Jurkat, Clone E6-1 (cell line): ENCODE results near the gene TEAD3.
"Not testable (repeated sequence)": the region's sequence is repeated elsewhere in the genome, so short reads cannot be mapped to it uniquely, and the experiment has no call there.

Experiments
- DNase-seq: peaks from one replicate; pipeline ENCODE4 v3.0.0-alpha.2; 2011; ENCODE audit warnings: low read depth, low spot score
- H3K4me3 ChIP-seq: 2 replicates; pipeline ENCODE4 v1.5.1; 2011; ENCODE audit warnings: mild to moderate bottlenecking, low read length, control low read depth, moderate library complexity

TEAD3 gene

DNA sequence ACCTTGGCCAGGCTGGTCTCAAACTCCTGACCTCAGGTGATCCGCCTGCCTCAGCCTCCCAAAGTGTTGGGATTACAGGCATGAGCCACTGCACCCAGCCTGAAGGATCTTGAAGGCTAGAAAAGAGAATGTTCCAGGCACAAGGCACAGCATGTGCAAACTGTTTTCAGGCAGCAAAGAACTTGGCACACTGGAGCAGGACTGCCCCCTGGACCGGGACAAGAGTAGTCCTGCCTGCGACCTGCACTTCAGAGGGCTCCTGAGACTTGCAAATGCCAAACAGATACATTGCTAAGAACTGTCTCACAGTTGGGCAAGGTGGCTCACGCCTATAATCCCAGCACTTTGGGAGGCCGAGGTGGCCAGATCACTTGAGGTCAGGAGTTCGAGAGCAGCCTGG, 19.1 kb upstream of the TEAD3 start:
- not testable (repeated sequence) for DNase-seq

DNA sequence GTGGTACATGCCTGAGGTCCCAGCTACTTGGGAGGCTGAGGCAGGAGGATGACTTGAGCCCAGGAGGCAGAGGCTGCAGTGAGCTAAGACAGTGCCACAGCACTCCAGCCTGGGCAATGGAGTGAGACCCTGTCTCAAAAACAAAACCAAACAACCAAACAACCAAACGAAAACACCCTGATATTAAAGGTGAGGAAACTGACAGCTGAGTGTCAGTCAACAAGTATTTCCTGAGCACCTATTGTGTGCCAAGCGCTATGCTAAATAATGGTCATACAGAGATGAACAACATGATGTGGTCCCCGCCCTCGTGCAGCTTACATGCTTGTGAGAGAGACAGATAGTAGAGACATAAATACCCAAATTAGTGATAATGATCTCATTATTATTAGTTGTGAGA, 17.7 kb upstream of the TEAD3 start:
- H3K4me3 ChIP-seq, result no peak overlapping the region
- DNase-seq, result no peak

More for the DNA sequence above, 19.1 kb upstream of the TEAD3 start:
- H3K4me3 ChIP-seq, result not testable (repeated sequence)

DNA sequence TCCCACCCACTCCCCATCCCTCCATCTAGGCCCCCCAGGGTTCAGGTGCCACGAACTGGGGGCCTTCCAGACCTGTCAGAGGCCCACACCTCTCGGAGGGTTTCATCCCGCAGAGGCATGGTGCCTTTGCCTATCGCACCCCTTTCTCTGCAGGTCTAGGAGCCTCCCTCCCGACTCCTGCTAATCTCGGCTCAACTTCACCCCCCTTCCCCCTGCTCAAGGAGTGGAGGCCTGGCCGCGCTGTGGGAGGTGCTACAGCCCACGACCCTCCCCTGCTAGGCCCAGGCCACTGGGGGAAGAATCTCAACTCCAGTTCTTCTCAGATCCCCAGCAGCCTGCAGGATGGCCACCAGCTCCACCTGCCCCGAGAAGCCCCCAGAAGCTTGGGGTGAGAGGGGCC, 15.9 kb upstream of the TEAD3 start, which contains the start of gene TULP1:
TULP1 (minus strand) TSS at position 157 of the 400 bp plus-strand sequence; CDS start at position 119, 38 bp downstream.
- no peak within 1 kb of the TSS for H3K4me3 ChIP-seq
- no peak for DNase-seq

DNA sequence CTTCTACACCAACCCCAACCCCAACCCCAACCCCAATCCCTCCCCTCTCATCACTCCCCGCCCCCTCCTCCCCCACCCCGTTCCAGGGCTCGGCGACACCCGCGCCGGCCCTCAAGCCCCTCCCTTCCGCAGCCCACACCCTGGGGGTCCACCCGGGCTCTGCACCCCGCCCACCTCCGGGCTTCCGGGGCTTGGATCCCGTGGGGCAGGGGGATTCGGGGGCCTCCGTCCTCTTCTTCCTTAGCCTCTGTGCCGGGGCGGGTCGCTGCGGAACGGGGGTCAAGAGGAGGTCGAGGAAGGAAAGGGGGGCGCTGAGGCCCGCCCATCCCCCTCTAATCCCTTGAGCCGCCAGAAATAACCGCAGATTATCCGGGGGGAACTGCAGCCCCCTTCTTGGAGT, 15.1 kb upstream of the TEAD3 start:
- H3K4me3 ChIP-seq, result no peak overlapping the region
- DNase-seq, result no peak

DNA sequence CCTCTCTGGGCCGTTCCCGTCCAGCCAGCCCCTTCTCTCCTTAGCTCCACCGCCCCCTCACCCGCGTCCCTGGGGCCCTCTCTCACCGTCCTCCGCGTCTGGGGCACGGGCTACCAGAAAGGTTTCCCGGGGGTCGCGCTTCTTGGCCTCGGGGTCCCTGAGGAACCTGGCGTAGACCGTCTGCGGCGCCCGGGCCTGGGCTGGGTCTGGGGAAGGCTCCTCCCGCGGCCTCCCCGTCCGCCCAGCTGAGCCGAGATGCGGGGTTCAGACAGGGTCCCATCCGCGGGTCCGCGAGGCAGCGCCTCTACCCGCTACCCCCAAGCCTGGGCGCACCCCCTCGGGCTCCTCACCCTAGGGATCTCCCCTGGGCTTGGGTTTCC, 14.7 kb upstream of the TEAD3 start:
- no peak for DNase-seq
- H3K4me3 ChIP-seq, result no peak overlapping the region

DNA sequence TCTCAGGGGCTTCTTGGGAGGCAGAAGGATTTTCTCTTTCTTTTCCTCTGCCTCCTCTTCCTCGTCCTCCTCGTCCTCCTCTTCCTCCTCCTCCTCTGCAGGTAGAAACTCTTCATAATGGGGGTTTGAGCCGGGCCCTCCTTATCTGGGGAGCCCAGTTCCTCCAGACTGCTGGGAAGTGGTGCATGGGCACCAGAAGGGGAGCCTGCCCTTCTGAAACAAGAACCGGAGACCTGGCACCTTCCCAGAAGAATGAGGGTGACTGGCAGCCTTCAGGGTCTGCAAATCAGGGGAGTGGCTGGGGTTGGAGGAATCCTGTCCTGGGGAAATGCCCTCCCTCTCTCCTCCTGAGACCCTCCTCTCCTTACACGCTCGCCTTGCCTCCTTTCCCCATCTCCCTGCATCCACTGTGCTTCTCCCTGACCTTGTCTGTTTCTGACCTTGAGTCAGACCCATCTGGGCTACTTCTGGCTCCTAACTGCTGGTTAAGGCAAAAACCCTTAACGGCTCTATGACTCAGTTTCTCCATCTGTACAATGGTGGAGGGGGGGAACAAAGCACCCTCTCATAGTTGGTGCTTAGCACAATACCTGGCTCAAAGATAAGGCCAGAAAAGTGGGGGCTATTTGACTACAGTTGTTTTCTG, 14.2 kb upstream of the TEAD3 start:
- DNase-seq, result no peak
- no peak overlapping the region for H3K4me3 ChIP-seq

DNA sequence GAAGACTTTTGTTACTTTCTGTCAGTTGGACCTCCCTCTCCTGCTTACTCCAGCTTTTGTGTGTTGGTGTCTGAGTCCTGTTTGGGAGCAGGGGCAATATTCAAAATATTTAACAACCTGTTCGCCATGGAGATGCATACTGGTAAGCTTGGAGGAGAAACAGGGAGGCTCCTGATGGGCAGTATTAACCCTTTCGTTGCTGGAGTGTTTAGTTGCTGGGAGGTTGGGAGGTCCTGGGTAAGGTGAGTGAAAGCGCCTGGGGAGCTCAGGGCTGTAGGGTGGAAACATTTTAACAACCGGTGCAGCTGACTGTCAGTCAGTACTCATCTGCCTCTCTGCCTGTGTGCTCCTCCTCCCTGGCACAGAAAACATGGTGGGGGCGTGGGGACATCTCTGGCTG, 11.7 kb upstream of the TEAD3 start:
- no peak for DNase-seq
- no peak overlapping the region for H3K4me3 ChIP-seq

DNA sequence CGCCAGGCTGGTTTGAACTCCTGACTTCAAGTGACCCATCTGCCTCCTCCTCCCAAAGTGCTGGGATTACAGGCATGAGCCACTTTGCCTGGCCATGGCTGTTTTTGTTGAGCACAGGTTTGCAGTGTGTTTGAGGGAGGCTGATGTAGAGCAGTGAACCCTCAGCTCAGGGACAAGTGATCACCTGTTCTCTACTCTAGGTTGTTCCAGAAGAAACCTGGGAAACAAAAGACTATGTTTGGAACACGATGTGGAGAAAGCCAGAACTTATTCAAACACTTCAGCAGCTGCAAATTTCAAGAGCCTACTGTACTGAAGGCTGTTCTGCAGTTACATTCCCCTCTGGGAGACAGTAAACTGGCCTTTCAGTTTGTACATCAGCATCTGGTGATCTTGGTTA, 11.1 kb upstream of the TEAD3 start:
- no peak for DNase-seq

DNA sequence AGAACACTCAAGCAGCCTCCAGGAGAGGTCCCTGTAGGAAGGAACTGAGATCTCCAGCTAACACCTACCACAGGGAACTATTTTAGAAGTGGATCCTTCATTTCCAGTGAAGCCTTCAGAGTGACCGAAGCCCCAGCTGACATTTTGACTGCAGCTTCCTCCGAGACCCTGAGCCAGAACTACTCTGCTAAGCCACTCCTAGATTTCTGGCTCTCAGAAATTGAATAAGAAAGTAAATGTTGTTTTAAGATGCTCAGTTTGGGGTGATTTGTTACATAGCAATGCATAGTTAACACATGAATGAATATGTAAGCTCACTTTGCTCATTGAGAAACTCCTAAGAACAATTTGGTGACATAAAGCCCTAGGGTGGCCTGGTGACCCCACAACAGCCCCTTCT, 10.3 kb upstream of the TEAD3 start:
- DNase-seq, result no peak
- no peak overlapping the region for H3K4me3 ChIP-seq

More for the DNA sequence above, 11.1 kb upstream of the TEAD3 start:
- no peak overlapping the region for H3K4me3 ChIP-seq

DNA sequence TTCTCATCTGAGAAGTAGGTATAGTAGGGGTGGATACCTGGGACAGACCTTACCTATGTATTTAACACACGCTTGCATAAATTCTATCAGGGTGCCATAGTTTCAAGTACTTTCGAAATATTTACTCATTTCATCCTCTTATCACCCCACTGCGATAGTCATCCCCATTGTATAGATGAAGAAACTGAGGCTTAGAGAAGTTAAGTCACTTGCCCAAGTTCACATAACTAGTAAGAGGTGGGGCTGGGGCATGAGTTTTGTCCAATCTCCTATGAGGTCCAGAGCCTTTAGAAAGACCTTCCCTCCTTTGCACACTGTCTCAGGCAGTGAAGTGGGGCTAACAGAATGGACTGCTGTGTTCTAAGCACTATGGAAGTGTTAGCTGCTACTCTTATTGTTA, 9.7 kb upstream of the TEAD3 start:
- DNase-seq, result no peak
- no peak overlapping the region for H3K4me3 ChIP-seq

DNA sequence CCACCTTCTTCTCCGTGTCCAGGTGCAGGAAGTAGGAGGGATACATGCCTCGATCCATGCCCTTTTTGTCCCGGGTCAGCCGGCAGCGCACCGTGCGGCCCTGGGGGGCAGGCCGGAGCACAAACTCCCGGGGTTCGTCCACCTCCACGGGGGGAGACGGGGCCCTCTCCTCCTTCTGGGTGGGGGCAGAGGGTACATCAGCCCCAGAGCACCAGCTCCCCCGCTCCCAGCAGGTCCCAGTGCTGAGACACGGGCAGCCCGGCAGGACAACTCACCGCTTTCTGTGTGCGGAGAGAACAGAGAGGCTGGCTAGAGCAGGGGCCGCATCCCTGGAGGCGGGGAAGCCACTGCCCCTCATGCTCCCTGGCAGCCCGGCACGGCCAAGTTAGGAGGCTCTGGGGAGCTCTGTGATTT, 9.1 kb upstream of the TEAD3 start:
- no peak for DNase-seq

DNA sequence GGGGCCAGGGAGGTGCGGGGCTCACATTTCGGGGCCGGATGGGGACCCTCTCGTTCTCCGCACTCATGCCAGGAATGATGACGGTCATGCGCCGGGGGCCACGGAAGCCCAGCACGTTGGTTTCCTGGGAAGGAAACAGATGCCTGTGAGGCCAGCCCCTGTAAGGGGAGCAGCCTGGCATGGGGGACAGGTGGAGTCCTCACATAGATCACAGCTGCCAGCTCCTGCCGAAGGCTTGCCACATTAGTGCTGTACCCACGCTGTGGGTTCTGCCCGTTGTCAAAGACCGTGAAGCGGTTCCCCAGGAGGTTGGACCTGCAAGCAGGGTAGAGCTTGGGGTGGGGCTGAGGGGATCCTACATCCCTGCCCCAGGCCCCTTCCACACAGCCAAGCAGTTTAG, 6.7 kb upstream of the TEAD3 start:
- no peak overlapping the region for H3K4me3 ChIP-seq
- DNase-seq, result no peak

More for the DNA sequence above, 9.1 kb upstream of the TEAD3 start:
- no peak overlapping the region for H3K4me3 ChIP-seq

DNA sequence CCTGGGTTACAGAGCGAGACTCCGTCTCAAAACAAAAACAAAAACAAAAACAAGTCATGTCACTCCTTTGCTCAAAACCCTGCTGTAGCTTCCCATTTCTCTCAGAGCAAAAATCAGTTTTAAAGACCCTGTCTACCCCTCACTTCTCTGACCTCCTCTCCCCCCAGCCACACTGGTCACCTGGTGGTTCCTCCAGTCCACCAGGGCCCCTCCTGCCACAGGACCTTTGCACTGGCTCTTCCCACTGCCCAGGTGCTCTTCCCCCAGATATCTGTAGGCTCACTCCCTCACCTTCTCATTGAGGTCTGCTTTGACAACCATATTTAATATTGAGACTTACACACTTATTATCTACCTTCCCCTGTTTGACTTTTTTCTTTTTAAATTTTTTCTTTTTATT, 4.9 kb upstream of the TEAD3 start:
- no peak overlapping the region for H3K4me3 ChIP-seq

DNA sequence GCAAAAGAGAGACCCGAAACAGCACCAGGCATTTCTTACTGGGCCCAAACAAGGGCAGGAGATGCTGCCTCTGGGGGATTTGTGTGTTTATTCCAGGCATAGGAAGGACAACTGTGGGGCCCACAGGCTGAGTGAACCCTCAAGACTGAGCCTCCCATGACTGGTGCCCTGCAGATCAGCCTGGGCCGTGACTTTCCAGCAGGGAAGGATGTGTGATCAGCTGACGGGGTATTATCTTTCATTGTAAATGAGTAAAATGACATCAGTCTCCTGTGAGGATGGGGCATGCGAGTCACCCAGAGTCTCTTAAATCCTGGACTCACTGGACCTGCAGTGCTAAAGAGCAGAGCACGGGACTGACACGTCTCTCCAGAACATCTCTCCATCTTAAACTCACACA, 3.9 kb upstream of the TEAD3 start:
- no peak for DNase-seq
- H3K4me3 ChIP-seq, result no peak overlapping the region

More for the DNA sequence above, 4.9 kb upstream of the TEAD3 start:
- DNase-seq, result no peak

DNA sequence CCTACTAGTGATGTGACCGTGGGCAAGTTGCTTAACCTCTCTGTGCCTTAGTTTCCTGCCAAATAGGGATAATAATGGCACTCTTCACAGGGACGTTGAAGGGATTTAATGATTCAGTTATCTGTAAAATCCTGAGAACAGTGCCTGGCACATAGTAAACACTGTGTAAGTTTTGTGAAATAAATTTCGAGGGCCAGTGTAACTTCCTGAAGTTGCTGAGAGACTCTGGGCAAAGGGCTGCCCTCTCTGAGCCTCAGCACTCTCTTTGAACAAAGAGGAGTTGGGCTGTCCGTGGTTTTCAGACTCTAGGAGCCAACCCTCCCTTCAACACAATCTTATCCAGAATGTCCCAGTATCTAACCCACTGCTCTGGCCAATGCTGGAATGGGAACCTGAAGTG, 2.5 kb upstream of the TEAD3 start:
- no peak for DNase-seq

DNA sequence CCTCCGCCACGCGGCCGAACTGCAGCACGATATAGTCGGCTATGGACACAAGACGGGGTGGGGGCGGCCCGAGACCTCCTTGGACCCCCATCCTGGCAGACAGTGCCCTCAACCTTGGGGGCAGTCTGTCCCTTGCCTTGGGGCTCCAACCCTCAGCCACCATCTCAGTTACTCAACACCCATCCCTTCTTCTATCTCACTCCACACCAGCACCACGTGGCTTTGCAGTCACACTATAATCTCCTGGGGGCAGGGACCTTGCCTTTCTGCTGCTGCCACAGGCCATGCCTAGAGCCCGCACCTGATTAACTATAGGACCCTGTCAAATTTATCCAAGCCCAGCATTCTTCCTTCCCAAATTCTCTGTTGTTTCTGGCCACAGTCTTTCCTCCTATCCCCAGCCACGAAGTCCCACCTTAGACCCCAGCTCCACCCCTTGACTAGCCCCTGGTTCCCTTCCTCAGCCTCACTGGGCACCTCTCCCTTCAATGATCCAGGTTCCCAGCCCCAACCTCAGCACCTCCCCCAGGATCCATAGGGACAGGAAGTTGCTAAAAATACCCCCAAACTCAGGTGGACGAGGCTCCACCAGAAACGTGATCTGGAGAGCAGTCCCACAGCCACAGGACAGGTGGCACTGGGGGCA, 1.7 kb upstream of the TEAD3 start:
- DNase-seq, result no peak
- no peak overlapping the region for H3K4me3 ChIP-seq

More for the DNA sequence above, 2.5 kb upstream of the TEAD3 start:
- H3K4me3 ChIP-seq, result no peak overlapping the region

DNA sequence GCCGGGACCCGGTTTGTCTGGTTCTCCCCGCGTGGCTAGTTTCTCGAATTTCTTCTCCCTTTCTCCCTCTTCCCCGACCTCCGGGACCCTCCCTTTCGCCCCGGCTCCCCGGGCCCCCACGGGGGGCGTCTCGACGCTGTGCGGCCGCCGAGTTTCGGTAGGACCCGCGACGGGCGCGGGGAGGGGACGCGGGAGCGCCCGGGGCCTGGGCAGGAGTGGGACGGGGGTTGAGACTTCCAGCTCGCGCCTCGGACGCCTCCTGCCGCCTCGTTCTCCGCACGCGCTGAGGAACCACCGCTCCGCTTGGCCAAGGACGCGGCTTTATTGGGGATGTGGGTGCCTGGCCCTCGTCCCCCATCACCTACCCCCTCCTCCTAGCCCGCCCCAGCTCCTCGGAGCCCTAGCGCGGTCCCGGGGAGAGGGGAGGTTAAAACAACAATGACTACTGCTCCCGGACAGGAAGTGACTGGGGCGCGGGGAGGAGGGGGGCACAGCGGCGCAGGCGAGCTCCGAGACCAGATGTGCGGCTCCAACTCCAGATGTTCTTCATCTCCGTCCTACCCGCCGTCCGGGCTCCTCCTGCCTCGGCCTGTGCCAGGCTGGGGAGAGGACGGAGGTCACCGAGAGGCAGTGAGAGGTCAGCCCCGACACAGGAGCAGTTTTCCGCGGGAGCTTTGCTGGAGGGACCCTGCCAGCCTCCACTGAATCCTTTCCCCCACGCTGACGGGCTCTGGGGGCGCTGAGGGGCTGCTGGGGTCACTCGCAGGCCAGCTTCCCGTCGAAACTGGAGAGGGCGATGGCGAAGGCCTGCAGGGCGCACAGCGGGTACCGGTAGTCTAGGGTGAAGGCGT, 917 bp upstream of the TEAD3 start:
- no peak for DNase-seq
- peak overlapping the region; percentile 51 for H3K4me3 ChIP-seq

DNA sequence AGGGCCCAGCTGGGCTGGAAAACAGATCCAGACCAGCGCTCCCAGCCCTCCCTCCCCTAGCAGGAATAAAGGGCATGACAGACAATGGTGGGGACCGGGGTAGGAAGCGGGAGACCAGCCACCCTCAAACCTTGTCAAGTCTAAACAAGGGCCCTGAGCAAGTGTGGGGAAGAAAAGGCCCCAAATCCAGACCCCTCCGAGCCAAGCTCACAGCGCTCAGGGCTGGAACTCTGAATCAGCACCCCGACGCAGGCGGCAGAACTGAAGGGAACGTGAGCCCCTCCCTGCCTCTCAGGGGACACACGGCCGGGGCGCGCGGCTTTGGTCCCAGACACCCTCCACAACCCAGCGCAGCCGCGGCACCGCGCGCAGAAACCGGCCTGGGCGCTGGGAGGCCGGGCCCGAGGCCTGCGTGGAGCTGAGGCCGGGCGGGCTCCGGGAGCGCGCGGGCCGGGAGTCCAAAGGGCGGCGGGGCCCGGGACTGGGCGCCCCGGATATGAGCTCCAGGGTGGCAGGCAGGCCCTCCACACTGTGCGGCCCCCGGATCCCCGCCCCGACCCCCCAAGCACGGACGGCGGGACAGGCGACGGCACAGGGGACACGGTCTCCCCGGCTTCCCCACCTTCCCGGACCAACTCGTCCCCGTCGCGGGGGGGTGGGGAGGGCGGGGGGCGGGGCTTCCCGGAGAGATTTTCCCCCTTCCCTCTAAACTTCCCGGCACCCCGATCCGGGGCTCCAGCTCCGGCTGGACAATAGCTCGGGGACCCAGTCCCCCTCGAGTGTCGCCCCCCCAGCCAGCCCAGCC, 641 bp downstream of the TEAD3 start:
- no peak for DNase-seq
- peak overlapping the region; percentile 51 for H3K4me3 ChIP-seq

DNA sequence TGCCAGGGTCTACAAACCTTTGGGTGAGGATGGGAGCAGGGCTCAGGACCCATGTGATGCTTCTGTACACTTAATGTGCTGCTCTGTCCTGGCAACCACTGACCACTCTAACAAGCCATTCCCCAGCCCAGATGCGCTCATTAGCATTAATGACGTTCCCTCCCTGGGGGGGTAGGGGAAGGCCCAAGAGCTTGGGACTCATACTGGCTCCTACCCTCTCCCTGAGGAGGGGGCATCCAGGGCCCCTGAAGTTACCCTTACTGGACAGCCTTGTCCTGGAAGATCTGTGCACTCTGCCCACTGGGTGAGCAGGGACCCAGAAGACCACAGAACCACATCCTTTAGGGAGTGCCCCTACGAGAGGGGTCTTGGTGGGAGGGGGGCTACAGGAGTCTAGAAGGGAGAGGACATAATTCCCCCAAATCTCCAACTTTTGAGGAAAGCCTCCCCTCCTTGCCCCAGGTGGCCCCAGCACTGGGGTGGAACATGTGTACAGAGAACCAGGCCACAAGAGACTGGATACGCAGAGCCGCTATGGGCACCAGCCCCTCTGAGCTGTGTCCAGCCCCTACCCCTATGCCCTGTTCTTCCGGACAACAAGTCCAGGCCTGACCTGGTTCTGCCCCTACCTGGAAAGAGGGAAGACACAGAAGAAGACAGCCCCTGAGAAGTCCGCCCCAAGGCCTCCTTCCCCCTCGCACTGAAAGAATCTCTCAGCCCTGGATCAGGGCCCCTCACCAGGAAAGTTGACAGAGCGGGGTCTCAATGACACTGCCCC, 1.4 kb downstream of the TEAD3 start:
- H3K4me3 ChIP-seq, result no peak overlapping the region
- no peak for DNase-seq
